Caco-2 (cell line): ENCODE results near the gene MAP1LC3A. TPM values are rescaled to one million over a fixed set of nuclear protein-coding genes. Genes with fewer than 3 reads are reported as not detected.
A peak's percentile ranks its signal among the peaks of the same experiment; 100 is the strongest.

ENCODE experiments used
- BruUV-seq: library from RNA; stranded (reverse); fragments of 400-500 nt; replicated peaks from 2 replicates; lab custom pipeline; 2021; lab: Mats Ljungman, UMichigan
- CTCF ChIA-PET: fragments of 300-600 bp; sonication (Branson Sonifier 250); formaldehyde crosslinking; loops from one replicate; lab custom pipeline; 2022; ENCODE audit warnings: antibody characterized with exemption; lab: Charles Lee
- POLR2A ChIA-PET: fragments of 300-600 bp; sonication (Branson Sonifier 250); formaldehyde crosslinking; loops from one replicate; lab custom pipeline; 2022; ENCODE audit warnings: antibody characterized with exemption; lab: Charles Lee
- DNase-seq, 2 experiments: peaks; one replicate each; pipeline versions ENCODE4 v3.0.0 to v3.0.0-alpha.2; 2020 to 2022
- H3K27me3 ChIP-seq: replicated peaks from 2 replicates; pipeline ENCODE4 v1.6.0; 2011; ENCODE audit warnings: low read length; ENCODE audit not compliant: control insufficient read depth, insufficient read depth
- H3K36me3 ChIP-seq: 2 replicates; pipeline ENCODE4 v1.5.1; 2011; ENCODE audit warnings: low read length; ENCODE audit not compliant: control insufficient read depth, insufficient read depth
- H3K4me1 ChIP-seq: fragments of 250-450 bp; sonication (Bioruptor Pico); 2 replicates; pipeline ENCODE4 v1.5.1; 2020; ENCODE audit warnings: mild to moderate bottlenecking
- H3K4me3 ChIP-seq: 2 replicates; pipeline ENCODE4 v1.5.1; 2011; ENCODE audit warnings: low read depth, mild to moderate bottlenecking, control low read depth, low read length
- H3K9me3 ChIP-seq: fragments of 250-450 bp; sonication (Bioruptor Pico); 2 replicates; pipeline ENCODE4 v1.5.1; 2020; ENCODE audit warnings: mild to moderate bottlenecking, moderate library complexity
- H3K27ac Mint-ChIP-seq: one replicate; pipeline ENCODE4 v1.8.0; 2022; ENCODE audit warnings: mixed read lengths; ENCODE audit not compliant: unreplicated experiment
- H3K27me3 Mint-ChIP-seq: one replicate; pipeline ENCODE4 v1.8.0; 2022; ENCODE audit warnings: mixed read lengths; ENCODE audit not compliant: insufficient read depth, unreplicated experiment
- H3K36me3 Mint-ChIP-seq: one replicate; pipeline ENCODE4 v1.8.0; 2022; ENCODE audit warnings: mild to moderate bottlenecking, mixed read lengths; ENCODE audit not compliant: insufficient read depth, unreplicated experiment
- H3K4me1 Mint-ChIP-seq: one replicate; pipeline ENCODE4 v1.8.0; 2022; ENCODE audit warnings: low read depth, mixed read lengths; ENCODE audit not compliant: unreplicated experiment
- H3K4me3 Mint-ChIP-seq: one replicate; pipeline ENCODE4 v1.8.0; 2022; ENCODE audit warnings: mild to moderate bottlenecking, moderate library complexity, mixed read lengths; ENCODE audit not compliant: unreplicated experiment
- H3K9me3 Mint-ChIP-seq: one replicate; pipeline ENCODE4 v1.8.0; 2022; ENCODE audit warnings: mixed read lengths; ENCODE audit not compliant: unreplicated experiment
- intact Hi-C: fragments of 100-400 bp; cut with micrococcal nuclease; formaldehyde crosslinking; loops from one replicate; pipeline ENCODE4 v1.10.0; 2022; ENCODE audit not compliant: unreplicated experiment
- total RNA-seq: library from RNA; stranded (reverse); gene quantifications from 2 replicates; pipeline ENCODE4 v1.2.3, GENCODE V29; 2022
- TF ChIP-seq, protein P1 (sequence below), 2 experiments: fragments of 200-600 bp in 1 of 2; IDR thresholded peaks; 1 replicate in 1 of 2; 2 replicates in 1 of 2; pipeline versions ENCODE4 v1.5.1 to v1.8.0; 2011 to 2022; ENCODE audit warnings: antibody characterized with exemption in 1 of 2, control low read depth in 1 of 2, inconsistent platforms in 1 of 2, low read depth in 1 of 2, low read length in 1 of 2, mild to moderate bottlenecking in 1 of 2, moderate library complexity in 1 of 2; ENCODE audit not compliant: insufficient read depth in 1 of 2, severe bottlenecking in 1 of 2, unreplicated experiment in 1 of 2

Gene MAP1LC3A
- total RNA-seq, 1 experiment from 2014 or later = 0.88 TPM

DNA sequence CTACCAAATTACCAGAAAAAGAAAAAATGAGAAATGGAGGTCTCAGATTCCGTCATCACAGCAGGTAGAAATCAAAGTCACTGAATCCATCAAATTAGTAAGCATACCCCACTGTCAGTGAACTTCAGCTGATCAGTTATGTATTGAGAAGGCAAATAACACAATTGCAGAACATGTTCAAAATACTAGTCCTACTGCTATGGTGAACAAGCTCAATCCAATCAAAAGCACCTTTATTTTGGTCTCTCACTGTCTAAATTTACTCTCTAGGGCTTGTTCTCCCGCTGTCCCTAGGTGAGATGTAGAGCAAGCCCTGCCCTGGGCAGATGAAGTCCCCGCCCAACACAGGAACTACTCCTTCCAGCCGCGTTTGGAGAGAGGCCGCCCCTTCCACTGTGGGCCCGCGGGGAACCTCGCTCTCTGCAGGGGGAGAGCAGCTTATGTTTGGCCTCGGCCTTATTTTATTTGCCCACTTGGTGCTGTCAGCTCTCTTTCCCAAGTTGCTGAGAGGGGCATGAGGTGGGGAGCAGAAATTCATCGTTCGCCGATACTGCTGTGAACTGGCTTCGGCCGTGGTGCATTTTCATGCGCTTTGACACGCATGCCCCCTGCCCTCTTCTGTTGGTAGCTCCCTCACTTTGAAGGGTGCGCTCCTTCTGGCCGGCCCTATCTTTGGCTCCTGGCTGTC lies 14.3 kb upstream of the MAP1LC3A start:
- peaks cover 4% of the 10 kb centered on the region; the same call in 1 of the 2 replicates for H3K36me3 ChIP-seq
- no peaks in the 10 kb centered on the region for H3K9me3 Mint-ChIP-seq
- no peaks in the 10 kb centered on the region for H3K4me1 ChIP-seq
- DNase-seq = no peak
- H3K4me1 Mint-ChIP-seq = peaks cover 8% of the 10 kb centered on the region
- H3K27me3 Mint-ChIP-seq = no peaks in the 10 kb centered on the region
- H3K27me3 ChIP-seq = no peaks in the 10 kb centered on the region
- ChIA-PET POLR2A (no interaction called here), CTCF (interaction anchor here (0.6 to 1.0 kb wide), 4 partner anchors 19 to 334 kb away, joined by 3 to 6 read pairs (median 4); no protein-coding TSS in a partner anchor)
- H3K4me3 Mint-ChIP-seq = no peak overlapping the region
- intact Hi-C loops = no loop called here
- no peak overlapping the region for H3K4me3 ChIP-seq
- H3K9me3 ChIP-seq = no peaks in the 10 kb centered on the region
- H3K36me3 Mint-ChIP-seq = peaks cover 65% of the 10 kb centered on the region
- no peak overlapping the region for H3K27ac Mint-ChIP-seq
- no TSS peak for BruUV-seq
- TF ChIP-seq, protein P1, sequence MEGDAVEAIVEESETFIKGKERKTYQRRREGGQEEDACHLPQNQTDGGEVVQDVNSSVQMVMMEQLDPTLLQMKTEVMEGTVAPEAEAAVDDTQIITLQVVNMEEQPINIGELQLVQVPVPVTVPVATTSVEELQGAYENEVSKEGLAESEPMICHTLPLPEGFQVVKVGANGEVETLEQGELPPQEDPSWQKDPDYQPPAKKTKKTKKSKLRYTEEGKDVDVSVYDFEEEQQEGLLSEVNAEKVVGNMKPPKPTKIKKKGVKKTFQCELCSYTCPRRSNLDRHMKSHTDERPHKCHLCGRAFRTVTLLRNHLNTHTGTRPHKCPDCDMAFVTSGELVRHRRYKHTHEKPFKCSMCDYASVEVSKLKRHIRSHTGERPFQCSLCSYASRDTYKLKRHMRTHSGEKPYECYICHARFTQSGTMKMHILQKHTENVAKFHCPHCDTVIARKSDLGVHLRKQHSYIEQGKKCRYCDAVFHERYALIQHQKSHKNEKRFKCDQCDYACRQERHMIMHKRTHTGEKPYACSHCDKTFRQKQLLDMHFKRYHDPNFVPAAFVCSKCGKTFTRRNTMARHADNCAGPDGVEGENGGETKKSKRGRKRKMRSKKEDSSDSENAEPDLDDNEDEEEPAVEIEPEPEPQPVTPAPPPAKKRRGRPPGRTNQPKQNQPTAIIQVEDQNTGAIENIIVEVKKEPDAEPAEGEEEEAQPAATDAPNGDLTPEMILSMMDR (IDR thresholded peaks at IDR 0.05; ENCODE audit: insufficient read depth in 1 of 2, low read depth in 1 of 2, low read length in 1 of 2, severe bottlenecking in 1 of 2, unreplicated experiment in 1 of 2) = no peak

DNA sequence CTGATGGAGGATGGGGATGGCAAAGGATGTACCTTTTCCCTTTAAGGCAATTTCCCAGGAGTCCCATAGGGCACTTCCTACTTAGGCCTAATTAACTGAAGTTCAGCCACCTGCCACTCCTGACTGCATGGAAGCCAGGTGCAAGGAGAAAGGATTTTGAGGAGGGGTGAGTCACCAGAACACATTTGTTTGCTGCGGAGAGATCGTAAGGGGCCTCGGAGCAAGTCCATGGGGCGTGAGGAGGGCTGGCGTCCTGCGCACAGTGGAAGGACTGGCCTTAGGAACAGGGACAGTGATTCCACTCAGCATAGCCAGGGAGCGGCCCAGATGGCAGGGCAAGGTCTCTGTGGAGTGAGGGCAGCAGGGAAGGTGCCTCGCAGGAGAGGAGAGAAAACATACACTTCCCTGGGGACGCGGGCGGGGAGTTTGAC lies 11.8 kb upstream of the MAP1LC3A start:
- H3K27me3 Mint-ChIP-seq = no peaks in the 10 kb centered on the region
- intact Hi-C loops = loop anchor here (5.0 kb wide), 1 partner anchor 354 kb away; no protein-coding TSS in a partner anchor
- ChIA-PET CTCF (interaction anchor here (0.7 kb wide), 1 partner anchor 234 kb away, joined by 6 read pairs; no protein-coding TSS in a partner anchor), POLR2A (no interaction called here)
- peaks cover 8% of the 10 kb centered on the region for H3K4me1 Mint-ChIP-seq
- peak overlapping the region; percentile 11 for H3K4me3 Mint-ChIP-seq
- Histone ChIP-seq H3K4me3 (no peak overlapping the region), H3K9me3 (no peaks in the 10 kb centered on the region), H3K27me3 (no peaks in the 10 kb centered on the region), H3K4me1 (no peaks in the 10 kb centered on the region), H3K36me3 (no peaks in the 10 kb centered on the region)
- peak in 1 of 2 experiments; percentile 42 for DNase-seq
- no TSS peak for BruUV-seq
- TF ChIP-seq, protein P1 (IDR thresholded peaks at IDR 0.05; ENCODE audit: insufficient read depth in 1 of 2, low read depth in 1 of 2, low read length in 1 of 2, severe bottlenecking in 1 of 2, unreplicated experiment in 1 of 2) = no peak
- H3K36me3 Mint-ChIP-seq = peaks cover 46% of the 10 kb centered on the region
- no peaks in the 10 kb centered on the region for H3K9me3 Mint-ChIP-seq
- H3K27ac Mint-ChIP-seq = peak overlapping the region; percentile 28

DNA sequence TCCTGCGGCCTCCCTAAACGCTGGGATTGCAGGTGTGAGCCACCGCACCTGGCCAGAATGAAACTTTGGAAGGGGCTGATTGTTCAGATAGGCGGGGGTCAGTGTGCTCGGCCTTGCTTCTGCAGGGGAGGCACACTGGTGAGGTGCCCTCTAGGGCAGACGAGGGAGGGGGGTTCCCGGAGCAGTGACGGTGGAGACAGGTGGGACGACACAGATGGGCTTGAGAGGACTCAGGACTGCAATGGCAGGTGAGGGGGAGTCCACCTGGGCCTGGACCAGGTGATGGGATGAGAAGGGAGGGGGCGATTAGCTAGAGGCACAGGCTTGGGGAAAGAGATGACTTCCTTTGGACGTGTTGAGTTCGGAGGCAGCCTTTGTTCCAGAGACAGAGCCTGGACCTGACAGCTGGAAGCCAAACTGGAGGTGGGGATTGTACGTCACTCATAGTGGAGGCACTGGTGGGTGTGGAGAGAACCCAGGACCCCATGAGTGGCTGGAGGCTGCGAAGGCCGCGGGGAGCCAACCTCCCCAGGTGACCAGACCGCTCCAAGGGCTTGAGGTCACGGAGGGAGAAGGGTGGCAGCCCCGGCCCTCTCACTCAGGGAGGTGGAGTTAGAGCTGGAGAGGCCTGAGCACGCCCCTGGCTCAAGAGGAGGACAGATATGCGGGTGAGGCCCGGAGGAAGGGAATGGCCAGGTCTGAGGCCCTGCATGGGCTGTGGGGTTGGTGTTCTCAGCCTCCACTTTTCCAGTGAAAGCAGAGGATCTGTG lies 10.5 kb upstream of the MAP1LC3A start:
- peaks cover 43% of the 10 kb centered on the region for H3K36me3 Mint-ChIP-seq
- POLR2A ChIA-PET = no interaction called here
- Histone ChIP-seq H3K27me3 (no peaks in the 10 kb centered on the region), H3K9me3 (no peaks in the 10 kb centered on the region), H3K36me3 (no peaks in the 10 kb centered on the region), H3K4me1 (no peaks in the 10 kb centered on the region), H3K4me3 (no peak overlapping the region)
- H3K4me3 Mint-ChIP-seq = no peak overlapping the region
- no TSS peak for BruUV-seq
- TF ChIP-seq, protein P1 (IDR thresholded peaks at IDR 0.05; ENCODE audit: insufficient read depth in 1 of 2, low read depth in 1 of 2, low read length in 1 of 2, severe bottlenecking in 1 of 2, unreplicated experiment in 1 of 2) = no peak
- H3K4me1 Mint-ChIP-seq = peaks cover 8% of the 10 kb centered on the region
- intact Hi-C loops = loop anchor here (5.0 kb wide), 1 partner anchor 356 kb away; no protein-coding TSS in a partner anchor
- DNase-seq = no peak
- CTCF ChIA-PET = interaction anchor here (0.5 to 0.8 kb wide), 3 partner anchors 10 to 358 kb away, joined by 3 to 8 read pairs (median 3); no protein-coding TSS in a partner anchor
- no peaks in the 10 kb centered on the region for H3K27me3 Mint-ChIP-seq
- no peaks in the 10 kb centered on the region for H3K9me3 Mint-ChIP-seq
- peak overlapping the region; percentile 23 for H3K27ac Mint-ChIP-seq
